LNCaP clone FGC (cell line): ENCODE data around the gene FBXL12.
"Not testable (repeated sequence)": the region's sequence is repeated elsewhere in the genome, so short reads cannot be mapped to it uniquely, and the experiment has no call there.

Experiments
- DNase-seq: peaks from one replicate; pipeline ENCODE4 v3.0.0-alpha.2; 2011; ENCODE audit warnings: low read depth
- H3K4me3 ChIP-seq: 2 replicates; pipeline ENCODE4 v1.5.1; 2011; ENCODE audit warnings: mild to moderate bottlenecking, low read depth, low read length, control low read depth
- CTCF ChIP-seq: IDR thresholded peaks from 2 replicates; pipeline ENCODE4 v1.5.1; 2012; ENCODE audit warnings: mild to moderate bottlenecking; ENCODE audit not compliant: control insufficient read depth, insufficient read depth; ENCODE audit errors: extremely low read depth

Gene FBXL12

GRCh38 chr19:9793071-9793591 is 25.7 kb downstream of the FBXL12 start:
- no peak for TF ChIP-seq CTCF
- DNase-seq, result no peak
- H3K4me3 ChIP-seq, result peak overlapping the region; percentile 23; the same call in 1 of the 2 replicates

GRCh38 chr19:9792206-9793070 is 26.4 kb downstream of the FBXL12 start:
- peak; percentile 63 for DNase-seq
- no peak for TF ChIP-seq CTCF
- H3K4me3 ChIP-seq, result peak overlapping the region; percentile 53

- TF ChIP-seq CTCF, result no peak
- peak overlapping the region; percentile 53 for H3K4me3 ChIP-seq
- DNase-seq, result peak; percentile 81
Measured at GRCh38 chr19:9791552-9792205, 27.2 kb downstream of the FBXL12 start.

- DNase-seq, result not testable (repeated sequence)
- H3K4me3 ChIP-seq, result peak overlapping the region; percentile 47
Measured at GRCh38 chr19:9791073-9791367, 27.9 kb downstream of the FBXL12 start.

- H3K4me3 ChIP-seq, DNase-seq: not testable (repeated sequence)
Measured at GRCh38 chr19:9789579-9789978, 29.3 kb downstream of the FBXL12 start.

- no peak overlapping the region for H3K4me3 ChIP-seq
- no peak for DNase-seq
- no peak for TF ChIP-seq CTCF
Measured at GRCh38 chr19:9789066-9789465, 29.8 kb downstream of the FBXL12 start.

- DNase-seq, H3K4me3 ChIP-seq: not testable (repeated sequence)
Measured at GRCh38 chr19:9788604-9789003, 30.3 kb downstream of the FBXL12 start.

GRCh38 chr19:9786819-9787218 is 32.1 kb downstream of the FBXL12 start:
- TF ChIP-seq CTCF, result no peak
- no peak overlapping the region for H3K4me3 ChIP-seq
- no peak for DNase-seq
